NCI-H345 treated with DMSO at 0.1 percent for 48 hours (cell line): Measurements from ENCODE around the gene KCNH2.
"Not testable (repeated sequence)": the region's sequence is repeated elsewhere in the genome, so short reads cannot be mapped to it uniquely, and the experiment has no call there.

ENCODE experiments used
- DNase-seq: peaks from one replicate; lab custom pipeline; 2025; ENCODE audit not compliant: unreplicated experiment; lab: John Stamatoyannopoulos, UW

The KCNH2 gene

DNA sequence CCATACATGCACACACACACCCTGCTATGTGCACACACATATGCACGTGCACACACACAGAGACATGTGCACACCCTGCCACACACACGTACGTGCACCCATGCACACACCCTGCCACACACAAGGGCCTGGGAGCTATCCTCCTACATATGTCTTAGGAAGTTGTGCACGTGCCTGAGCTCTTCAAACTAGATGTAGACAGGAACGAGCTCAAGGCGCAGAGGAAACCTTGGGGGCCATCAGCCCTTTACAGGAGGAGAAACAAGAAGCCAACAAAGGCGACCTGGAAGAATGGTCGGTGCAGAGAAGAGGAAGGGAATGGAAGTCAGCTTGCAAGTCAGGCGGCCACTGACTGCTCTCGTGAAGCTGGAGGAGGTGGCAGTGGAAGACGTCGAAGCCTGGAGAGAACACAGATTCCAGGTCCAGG, 67.1 kb downstream of the KCNH2 start:
- DNase-seq, result no peak

DNA sequence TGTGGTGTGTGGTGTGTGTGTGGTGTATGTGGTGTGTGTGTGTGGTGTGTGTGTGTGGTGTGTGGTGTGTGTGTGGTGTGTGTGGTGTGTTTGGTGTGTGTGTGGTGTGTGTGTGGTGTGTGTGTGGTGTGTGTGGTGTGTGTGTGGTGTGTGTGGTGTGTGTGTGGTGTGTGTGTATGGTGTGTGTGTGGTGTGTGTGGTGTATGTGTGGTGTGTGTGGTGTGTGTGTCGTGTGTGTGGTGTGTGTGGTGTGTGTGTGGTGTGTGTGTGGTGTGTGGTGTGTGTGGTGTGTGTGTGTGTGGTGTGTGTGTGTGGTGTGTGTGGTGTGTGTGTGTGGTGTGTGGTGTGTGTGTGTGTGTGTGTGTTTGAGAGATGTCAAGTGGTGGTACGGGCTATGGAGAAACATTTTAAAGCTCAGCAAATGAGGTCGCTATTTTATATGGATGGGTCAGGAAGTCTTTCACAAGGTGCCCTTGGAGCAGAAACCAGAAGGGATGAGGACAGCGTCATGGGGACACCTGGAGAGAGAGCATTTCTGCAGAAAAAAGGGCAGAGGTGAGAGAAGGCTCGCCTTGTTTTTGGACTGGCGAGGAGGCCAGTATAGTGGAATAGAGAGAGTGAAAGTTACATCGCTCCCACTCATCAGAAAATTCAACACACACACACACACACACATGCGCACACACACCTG, 67.7 kb downstream of the KCNH2 start:
- not testable (repeated sequence) for DNase-seq

DNA sequence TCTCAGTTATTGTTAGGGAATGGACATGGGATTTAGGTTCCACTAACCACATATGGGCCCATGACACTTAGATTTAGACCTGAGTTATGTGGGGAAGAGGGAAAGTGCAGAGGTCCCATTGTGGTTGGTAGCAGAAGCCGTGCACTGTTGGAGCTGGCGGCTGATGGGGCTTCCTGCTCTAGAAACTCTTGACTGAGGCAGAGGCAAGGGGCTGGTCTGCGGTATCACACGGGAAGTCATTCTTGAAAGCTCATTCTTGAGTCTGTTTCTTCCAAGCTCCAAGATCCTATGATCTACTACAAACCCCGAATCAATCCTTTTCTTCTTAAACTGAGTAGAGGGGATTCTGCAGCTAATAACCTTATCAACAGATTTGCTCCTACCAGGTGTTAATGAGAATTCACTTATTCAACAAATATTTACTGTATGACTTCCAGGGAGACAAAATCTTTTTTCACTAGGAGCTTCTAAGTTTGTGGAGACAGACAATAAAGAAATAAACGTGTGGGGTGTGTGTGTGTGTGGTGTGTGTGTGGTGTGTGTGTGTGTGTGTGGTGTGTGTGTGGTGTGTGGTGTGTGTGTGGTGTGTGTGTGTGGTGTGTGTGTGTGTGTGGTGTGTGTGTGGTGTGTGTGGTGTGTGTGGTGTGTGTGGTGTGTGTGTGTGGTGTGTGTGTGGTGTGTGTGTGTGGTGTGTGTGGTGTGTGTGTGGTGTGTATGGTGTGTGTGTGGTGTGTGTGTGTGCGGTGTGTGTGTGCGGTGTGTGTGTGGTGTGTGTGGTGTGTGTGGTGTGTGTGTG, 68.7 kb downstream of the KCNH2 start:
- DNase-seq, result no peak

DNA sequence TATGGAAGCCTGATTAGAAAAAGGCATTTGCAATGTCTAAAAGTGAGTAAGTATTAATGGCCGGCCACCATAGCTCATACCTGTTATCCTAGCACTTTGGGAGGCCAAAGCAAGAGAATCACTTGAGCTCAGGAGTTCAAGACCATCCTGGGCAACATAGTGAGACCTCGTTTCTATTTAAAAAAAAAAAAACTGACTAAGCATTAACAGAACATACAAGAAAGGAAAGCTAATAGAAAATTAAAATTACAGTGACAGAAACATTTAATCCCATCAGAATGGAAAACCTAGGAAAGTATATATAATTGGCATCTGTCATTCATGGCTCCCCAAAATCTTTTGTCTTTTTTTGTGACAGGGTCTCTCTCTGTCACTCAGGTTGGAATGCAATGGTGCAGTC, 69.9 kb downstream of the KCNH2 start:
- DNase-seq, result no peak

DNA sequence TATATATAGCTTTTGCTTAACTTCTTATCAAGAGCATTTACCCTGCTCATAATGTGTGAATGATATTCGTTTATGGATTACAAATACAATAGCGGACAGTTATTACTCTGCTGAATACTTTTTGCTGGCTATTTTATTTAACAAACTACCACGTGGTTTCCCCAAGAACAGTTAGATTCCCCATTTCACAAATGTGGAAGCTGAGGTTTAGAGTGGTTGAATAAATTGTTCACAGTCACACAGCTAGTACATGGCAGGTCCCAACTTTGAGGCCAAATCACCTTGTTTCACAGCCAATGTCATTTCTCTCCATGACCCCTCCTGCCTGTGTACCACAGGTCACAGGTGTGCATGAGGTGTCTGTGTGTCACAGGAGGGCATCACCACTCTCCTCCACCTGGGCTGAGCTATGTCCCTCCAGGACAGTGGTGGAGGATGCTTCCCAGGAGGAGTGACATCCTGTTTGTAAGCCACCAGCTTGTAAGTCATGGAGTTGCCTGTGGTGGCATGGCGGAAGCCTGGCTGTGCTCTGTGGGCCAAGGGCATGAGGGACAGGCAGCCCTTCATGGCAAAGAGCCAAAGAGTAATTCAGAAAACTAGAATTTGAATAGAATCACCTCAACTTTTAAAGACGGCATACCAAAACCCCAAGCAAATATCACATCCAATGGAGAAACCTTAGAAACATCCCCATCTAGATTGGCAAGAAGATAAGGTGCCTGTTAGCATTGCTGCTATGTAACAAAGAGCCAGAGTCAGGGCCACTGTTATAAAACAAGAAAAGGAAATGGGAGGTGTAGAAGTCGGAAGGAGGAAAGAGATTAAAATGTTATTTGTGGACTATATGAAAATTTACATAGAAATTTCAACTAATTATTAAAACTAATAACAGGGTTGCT, 73.9 kb downstream of the KCNH2 start:
- no peak for DNase-seq

DNA sequence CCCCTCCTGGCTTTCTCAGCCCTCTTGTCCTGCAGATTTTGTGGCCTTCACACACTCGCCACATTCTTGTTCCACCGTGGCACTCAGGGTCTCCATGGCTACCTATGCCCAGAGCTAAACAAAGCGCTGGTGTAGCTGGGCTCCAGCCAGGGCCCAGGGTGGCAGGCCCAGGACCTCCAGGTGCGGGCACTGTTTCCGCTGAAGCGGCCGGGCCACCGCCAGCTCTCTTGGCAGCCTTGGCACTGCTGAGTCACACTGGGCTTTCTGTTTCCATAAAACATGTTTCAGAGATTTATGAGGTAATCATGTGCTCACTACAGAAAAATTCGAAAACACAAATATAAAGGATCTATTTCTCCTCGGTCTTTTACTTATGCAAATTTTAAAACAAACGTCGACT, 74.5 kb downstream of the KCNH2 start:
- DNase-seq, result no peak

DNA sequence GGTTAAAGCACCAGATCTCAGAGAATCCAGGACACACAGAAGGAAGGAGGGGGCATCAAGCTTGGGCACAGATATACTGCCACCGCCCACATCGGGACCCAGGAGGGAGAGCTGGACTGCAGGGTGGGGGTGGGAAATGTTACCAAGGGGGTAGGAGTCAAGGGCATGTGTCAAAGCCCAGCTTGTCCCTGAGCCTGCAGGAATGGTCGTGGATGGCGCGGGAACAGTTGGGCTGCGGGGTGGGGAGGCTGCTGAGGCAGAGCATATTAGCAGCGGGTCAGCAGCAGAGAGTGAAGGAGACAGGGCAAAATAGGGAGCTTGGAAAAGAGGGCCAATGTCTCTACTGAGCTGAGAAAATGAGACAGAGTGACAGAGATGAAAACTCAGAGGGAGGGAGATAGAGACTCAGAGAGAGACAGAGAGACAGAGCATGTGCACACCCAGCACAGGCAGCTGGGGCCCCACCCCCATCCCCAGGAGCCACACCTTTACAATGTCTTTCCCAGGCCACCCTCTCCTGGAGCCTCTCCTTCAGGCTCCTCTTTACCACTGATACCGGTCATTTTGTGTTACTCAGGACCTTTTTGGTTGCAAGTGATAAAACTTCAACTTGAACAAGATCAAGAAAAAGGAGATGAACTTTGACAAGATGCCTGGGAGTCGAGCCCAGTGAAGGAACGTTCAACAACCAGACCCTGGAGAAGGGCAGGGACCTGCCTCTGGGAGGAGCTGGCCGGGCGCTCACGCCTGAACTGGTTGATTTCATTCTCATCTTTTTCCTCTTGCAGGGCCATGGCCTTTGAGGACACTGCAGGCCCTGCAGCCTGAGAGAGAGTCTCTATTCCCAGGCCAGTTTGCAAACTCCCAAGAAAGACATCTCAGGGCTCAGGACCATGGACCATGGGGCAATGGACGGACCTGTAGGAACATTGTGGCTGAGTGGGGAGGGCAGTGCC, 75.8 kb downstream of the KCNH2 start:
- DNase-seq, result no peak

DNA sequence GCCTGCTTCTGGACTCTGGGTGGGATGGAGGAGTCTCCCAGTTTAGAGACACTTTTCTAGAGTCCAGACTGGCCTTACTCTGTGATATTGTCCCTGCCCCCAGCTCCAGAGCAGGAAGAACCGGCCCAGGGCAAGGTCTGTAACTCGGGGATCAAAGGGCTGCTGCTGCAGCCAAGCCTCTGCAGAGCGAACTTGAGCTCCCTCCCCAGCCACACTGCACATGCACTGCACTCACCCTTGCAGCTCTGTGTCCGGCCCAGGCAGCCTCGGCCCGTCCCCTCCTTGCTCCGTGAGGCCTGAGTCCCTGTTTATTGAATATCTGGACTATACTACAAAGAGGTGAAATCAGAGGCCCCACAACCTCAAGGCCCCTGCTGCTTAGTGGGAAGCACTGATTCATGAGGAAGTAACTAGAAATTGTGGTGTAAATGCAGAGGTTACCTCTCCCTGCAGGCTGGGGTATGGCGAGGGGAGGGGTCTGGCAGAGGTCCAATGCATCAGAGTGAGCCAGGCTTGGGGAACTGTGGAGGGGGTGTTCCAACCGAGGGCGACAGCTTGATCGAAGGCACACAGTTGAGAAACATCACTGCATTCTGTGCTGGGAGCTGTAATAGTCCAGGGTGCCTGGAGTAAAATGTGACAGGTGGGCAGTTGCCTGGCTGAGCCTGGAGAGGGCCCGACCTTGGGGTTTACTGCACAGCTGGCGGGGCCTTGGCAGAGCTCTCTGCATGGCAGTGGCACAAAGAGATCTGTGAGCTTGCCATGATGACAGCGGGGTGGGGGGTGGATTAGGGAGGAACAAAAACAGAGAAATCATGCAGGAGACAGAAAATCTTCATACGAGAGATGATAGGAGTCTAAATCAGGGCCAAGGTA, 76.7 kb downstream of the KCNH2 start:
- peak; percentile 8 for DNase-seq

DNA sequence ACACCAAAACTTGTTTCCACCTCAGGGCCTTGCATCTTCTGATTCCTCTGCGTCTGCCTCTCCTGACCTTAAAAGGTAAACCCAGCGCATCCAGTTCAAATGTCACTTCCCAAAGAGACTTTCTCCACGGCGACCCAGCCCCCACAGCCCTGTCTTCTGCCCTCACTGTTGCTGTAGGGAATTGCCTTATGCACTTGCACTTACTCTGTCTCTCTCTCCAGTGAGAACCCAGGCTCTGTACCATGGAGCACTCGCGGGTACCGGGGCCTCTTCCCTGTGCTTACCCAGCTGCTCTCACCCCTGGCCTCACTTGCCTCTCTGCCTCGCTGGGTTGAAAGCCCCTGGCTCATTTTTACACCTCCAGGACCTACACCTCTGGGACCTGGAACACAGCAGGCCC, 77.4 kb downstream of the KCNH2 start:
- DNase-seq, result no peak

DNA sequence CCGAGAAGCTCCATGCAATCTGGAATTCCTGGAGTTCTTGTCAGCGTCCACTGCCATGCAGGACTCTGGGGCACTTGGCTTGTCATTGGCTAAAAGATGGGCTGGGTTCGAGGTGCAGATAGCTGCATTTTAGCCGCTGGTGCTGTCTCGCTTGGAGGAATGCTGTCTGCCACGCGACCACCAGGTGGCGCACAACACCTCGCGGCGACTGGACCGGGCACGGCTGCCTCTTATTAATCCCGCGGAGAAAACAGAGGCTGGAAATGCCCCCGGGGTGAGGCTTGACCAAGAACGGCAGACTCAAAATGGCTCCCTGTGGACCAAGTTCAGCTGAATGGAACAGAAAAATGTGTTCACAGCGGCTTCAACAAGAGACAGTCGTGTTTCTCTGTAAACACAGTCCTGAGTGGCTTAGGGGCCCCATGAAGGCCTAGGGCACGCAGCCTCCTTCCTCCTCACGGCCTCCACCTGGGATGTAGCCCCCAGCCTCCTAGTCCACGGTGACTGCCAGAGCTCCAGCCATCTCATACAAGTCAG, 79.6 kb downstream of the KCNH2 start:
- peak; percentile 49 for DNase-seq

DNA sequence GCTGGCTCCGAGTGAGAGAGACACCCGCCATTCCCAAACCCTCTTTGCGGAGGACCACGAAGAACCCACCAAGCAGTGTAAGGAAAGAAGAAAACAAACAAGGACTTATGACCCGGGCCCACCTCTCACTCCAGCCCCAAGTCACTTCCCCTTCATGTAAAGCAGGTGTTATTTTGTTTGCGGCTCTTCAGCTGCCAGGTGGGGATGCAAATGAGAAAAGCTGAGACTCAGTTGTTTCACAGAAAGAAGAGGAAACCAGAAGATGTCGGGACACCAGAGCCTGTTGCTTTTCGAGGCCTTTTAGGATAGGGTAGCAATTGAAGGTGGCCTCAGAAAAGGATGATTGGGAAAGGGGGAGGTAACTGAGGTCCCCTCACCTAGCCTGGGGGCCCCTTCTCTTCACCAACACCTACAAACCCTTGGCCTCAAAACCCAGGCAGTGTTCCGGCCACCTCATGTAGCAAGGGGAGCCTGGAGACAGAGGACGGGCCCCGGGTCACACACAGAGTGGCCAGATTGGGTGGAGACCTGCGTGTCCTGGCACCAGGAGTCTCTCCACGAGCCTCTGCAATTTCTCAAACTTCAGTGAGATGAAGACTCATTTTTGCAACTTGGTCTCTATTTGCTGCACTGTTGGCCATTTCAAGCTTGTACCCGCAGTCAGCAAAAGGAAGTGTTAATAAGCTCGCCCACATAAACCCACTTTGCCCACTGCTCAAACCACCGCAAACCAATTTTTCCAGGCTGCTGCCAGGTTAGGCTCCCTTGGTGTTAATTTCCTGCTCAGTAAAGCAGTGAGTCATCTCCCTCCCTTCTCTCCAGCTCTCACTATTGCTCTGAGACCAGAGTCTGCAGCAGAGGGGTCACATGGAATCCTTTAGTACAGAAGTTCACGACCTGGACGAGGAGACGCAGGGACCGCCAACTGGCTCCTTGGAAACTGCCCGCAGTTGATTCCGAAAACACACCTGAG, 80.3 kb downstream of the KCNH2 start:
- DNase-seq, result no peak

DNA sequence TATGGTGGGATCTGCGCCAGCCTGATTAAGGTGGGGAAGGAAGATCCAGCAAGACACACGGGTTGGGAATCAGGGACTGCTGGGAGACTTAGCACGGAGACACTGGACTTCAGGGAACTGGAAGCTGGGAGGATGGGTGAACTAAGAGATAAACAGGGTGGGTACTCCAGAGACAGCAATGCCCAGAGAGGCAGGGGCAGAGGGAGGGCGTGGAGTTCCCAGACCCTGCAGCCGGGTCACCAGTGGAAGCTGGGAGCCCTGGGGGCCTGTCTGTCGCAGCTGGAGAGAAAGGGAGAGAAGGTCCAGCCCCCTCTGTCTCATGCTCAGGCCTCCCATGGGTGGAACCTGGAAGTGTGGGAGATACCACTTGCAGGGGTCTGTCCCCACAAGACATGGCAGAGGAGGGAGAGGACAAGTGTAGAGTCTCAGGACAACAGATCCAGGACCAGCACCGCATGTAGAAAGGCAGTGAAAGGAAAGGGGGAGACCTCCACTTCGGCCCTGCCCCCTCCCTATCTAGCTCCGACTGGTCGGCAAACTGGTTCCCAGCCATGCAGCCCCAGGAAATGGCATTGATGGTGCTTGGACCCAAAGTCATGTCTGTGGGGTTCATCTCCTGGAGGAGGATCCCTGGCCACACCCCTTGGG, 81.4 kb downstream of the KCNH2 start:
- no peak for DNase-seq

DNA sequence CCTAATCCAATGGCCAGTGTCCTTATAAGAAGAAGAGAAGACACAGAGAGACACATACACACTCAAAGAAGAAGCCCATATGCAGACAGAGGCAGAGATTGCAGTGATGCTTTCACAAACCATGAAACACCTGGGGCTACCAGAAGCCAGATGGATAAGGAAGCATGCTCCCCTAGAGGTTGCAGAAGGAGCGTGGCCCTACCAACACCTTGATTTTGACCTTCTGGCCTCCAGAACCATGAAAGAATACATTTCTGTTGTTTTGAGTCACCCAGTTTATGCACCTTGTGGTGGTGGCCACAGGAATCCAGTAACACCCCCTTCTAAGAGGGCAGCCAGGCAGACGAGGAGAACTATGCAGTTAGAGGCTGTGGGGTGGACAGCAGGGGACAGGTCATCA, 82.3 kb downstream of the KCNH2 start:
- no peak for DNase-seq
